AG04450 (cell line): Measurements from ENCODE around the gene GP9. TPM values are rescaled to one million over a fixed set of nuclear protein-coding genes. Genes with fewer than 3 reads are reported as not detected.

Experiments
- CTCF ChIA-PET: fragments of 300-600, 350-600 bp; formaldehyde crosslinking; extraction: SDS; loops from one replicate; lab custom pipeline; 2022; ENCODE audit warnings: antibody characterized with exemption, inconsistent platforms; lab: Charles Lee
- POLR2A ChIA-PET: fragments of 350-600 bp; formaldehyde crosslinking; extraction: SDS; loops from one replicate; lab custom pipeline; 2021; ENCODE audit warnings: antibody characterized with exemption, inconsistent platforms; lab: Yijun Ruan, JAX
- DNase-seq: peaks from one replicate; pipeline ENCODE4 v3.0.0-alpha.2; 2011; ENCODE audit warnings: low read depth, low spot score
- H3K27ac ChIP-seq: one replicate; pipeline ENCODE4 v1.5.1; 2012; ENCODE audit warnings: low read depth, low read length, control low read depth
- H3K27me3 ChIP-seq: one replicate; pipeline ENCODE4 v1.6.0; 2012; ENCODE audit warnings: low read length; ENCODE audit not compliant: control insufficient read depth, insufficient read depth
- H3K4me3 ChIP-seq: 2 replicates; pipeline ENCODE4 v1.5.1; 2011; ENCODE audit warnings: mild to moderate bottlenecking, low read depth, low read length, control low read depth
- H3K9me3 ChIP-seq: 2 replicates; pipeline ENCODE4 v1.5.1; 2012; ENCODE audit warnings: low read length; ENCODE audit not compliant: control insufficient read depth, insufficient read depth
- CTCF ChIP-seq: IDR thresholded peaks from 2 replicates; pipeline ENCODE4 v1.5.1; 2011; ENCODE audit warnings: low read depth, low read length, control low read depth, inconsistent platforms
- polyA plus RNA-seq: library from polyadenylated mRNA; depleted of rRNA; stranded (reverse); fragments of >200 nt; gene quantifications from 2 replicates; pipeline ENCODE4 v1.2.3, GENCODE V29; 2011

The GP9 gene
- polyA plus RNA-seq, 1 experiment = not detected

- no peak overlapping the region for H3K4me3 ChIP-seq
- ChIA-PET CTCF (interaction anchor here (0.7 to 4.4 kb wide), 3 partner anchors 13 to 432 kb away, joined by 3 to 23 read pairs (median 3); no protein-coding TSS in a partner anchor), POLR2A (no interaction called here)
- H3K9me3 ChIP-seq = peaks cover 11% of the 10 kb centered on the region
- TF ChIP-seq CTCF = no peak
- H3K27ac ChIP-seq = no peak overlapping the region
- H3K27me3 ChIP-seq = peaks cover 46% of the 10 kb centered on the region
- DNase-seq = no peak
Observed at GRCh38 chr3:129040579-129041300, 19.8 kb upstream of the GP9 start.

GRCh38 chr3:129045675-129046036 lies 14.9 kb upstream of the GP9 start:
- ChIA-PET POLR2A (no interaction called here), CTCF (no interaction called here)
- Histone ChIP-seq H3K27ac (no peak overlapping the region), H3K4me3 (no peak overlapping the region), H3K9me3 (peaks cover 32% of the 10 kb centered on the region), H3K27me3 (peaks cover 43% of the 10 kb centered on the region)
- DNase-seq = no peak
- TF ChIP-seq CTCF = no peak

- peaks cover 40% of the 10 kb centered on the region for H3K27me3 ChIP-seq
- H3K27ac ChIP-seq = no peak overlapping the region
- TF ChIP-seq CTCF = no peak
- DNase-seq = no peak
- ChIA-PET POLR2A (no interaction called here), CTCF (no interaction called here)
- H3K4me3 ChIP-seq = no peak overlapping the region
- peaks cover 29% of the 10 kb centered on the region for H3K9me3 ChIP-seq
Observed at GRCh38 chr3:129046037-129046731, 14.4 kb upstream of the GP9 start.

GRCh38 chr3:129046732-129047552 lies 13.6 kb upstream of the GP9 start:
- POLR2A ChIA-PET = no interaction called here
- no peak overlapping the region for H3K4me3 ChIP-seq
- peaks cover 29% of the 10 kb centered on the region for H3K9me3 ChIP-seq
- peaks cover 38% of the 10 kb centered on the region for H3K27me3 ChIP-seq
- no peak for DNase-seq
- TF ChIP-seq CTCF = no peak
- H3K27ac ChIP-seq = no peak overlapping the region
- CTCF ChIA-PET = no interaction called here
